Left ventricle myocardium inferior (tissue), 1 donor: ENCODE results near the gene IL9. TPM values are rescaled to one million over a fixed set of nuclear protein-coding genes. Genes with fewer than 3 reads are reported as not detected.
"Not testable (repeated sequence)": the region's sequence is repeated elsewhere in the genome, so short reads cannot be mapped to it uniquely, and the experiment has no call there.

Source experiments
- DNase-seq: peaks from one replicate; pipeline ENCODE4 v3.0.0-alpha.2; 2020
- H3K27ac ChIP-seq: fragments of 200-600 bp; replicated peaks from 2 replicates; pipeline ENCODE4 v1.8.0; 2021
- H3K27me3 ChIP-seq: fragments of 200-600 bp; 2 replicates; pipeline ENCODE4 v1.8.0; 2021; ENCODE audit warnings: low read depth
- H3K36me3 ChIP-seq: fragments of 200-600 bp; 2 replicates; pipeline ENCODE4 v1.8.0; 2021
- H3K4me1 ChIP-seq: fragments of 200-600 bp; 2 replicates; pipeline ENCODE4 v1.8.0; 2021
- H3K4me3 ChIP-seq: fragments of 200-600 bp; 2 replicates; pipeline ENCODE4 v1.8.0; 2021; ENCODE audit warnings: mild to moderate bottlenecking, moderate library complexity
- H3K9me3 ChIP-seq: fragments of 200-600 bp; replicated peaks from 2 replicates; pipeline ENCODE4 v1.8.0; 2021
- intact Hi-C: fragments of 100-400 bp; cut with micrococcal nuclease; formaldehyde crosslinking; loops from one replicate; pipeline ENCODE4 v1.11.0; 2022
- total RNA-seq: library from RNA; stranded (reverse); fragmentation: NEBNext Ultra II Directional; extraction: Animal tissue kit (Norgen Biotek cat#: 25700); gene quantifications from one replicate; pipeline ENCODE4 v1.2.1, GENCODE V29; 2021
- TF ChIP-seq, protein P1 (sequence below): fragments of 200-600 bp; IDR thresholded peaks from 2 replicates; pipeline ENCODE4 v1.8.0; 2021; ENCODE audit warnings: antibody characterized with exemption, mild to moderate bottlenecking, borderline replicate concordance
- donor health status: DM: no; HTN: yes; CAD: no; lungs with severe emphysema.

IL9 gene
- total RNA-seq, 1 donor from 2014 or later: not detected

DNA sequence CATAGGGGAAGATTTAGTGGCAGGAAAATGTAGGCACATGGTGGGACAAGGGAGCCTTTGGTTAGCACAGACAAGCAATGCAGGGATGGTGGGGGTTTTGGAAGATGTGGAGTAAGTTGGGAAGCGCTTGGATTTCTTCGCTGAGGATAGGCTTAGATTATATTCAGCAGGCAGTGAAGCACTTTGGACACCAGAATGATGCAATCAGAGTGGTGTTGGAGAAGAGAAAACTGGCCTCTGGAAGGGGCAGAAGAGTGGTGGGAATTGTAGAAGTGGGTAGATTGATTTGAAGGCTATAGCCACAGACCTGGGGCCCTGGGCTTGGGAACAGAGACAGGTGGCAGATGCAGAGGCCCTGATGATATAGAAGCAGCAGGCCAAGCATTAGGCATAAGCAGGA is 32.9 kb downstream of the IL9 start:
- intact Hi-C loops: no loop called here
- Histone ChIP-seq H3K4me1 (peaks cover 15% of the 10 kb centered on the region), H3K4me3 (no peak overlapping the region), H3K36me3 (no peaks in the 10 kb centered on the region), H3K9me3 (no peaks in the 10 kb centered on the region), H3K27me3 (peaks cover 8% of the 10 kb centered on the region), H3K27ac (no peak overlapping the region)
- DNase-seq: no peak
- TF ChIP-seq, protein P1, sequence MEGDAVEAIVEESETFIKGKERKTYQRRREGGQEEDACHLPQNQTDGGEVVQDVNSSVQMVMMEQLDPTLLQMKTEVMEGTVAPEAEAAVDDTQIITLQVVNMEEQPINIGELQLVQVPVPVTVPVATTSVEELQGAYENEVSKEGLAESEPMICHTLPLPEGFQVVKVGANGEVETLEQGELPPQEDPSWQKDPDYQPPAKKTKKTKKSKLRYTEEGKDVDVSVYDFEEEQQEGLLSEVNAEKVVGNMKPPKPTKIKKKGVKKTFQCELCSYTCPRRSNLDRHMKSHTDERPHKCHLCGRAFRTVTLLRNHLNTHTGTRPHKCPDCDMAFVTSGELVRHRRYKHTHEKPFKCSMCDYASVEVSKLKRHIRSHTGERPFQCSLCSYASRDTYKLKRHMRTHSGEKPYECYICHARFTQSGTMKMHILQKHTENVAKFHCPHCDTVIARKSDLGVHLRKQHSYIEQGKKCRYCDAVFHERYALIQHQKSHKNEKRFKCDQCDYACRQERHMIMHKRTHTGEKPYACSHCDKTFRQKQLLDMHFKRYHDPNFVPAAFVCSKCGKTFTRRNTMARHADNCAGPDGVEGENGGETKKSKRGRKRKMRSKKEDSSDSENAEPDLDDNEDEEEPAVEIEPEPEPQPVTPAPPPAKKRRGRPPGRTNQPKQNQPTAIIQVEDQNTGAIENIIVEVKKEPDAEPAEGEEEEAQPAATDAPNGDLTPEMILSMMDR: no peak

DNA sequence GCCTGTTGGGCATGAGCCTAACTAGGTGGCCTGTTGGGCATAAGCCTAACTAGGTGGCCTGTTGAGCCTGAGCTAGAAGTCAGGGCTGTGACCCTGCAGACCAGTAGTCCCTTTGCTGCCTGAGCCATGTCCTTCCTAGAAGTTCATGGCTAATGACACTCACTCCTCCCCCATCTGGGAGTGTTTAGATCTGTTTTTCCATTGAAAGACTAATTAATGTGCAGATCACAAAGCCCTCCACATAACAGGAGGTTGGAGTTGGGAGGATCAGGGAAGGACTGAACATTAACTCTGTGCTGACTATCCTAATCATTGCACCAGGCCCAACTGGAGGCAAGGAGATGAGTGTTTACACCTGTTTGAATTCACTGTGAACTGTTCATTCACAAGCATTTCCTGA is 33.6 kb downstream of the IL9 start:
- Histone ChIP-seq H3K27me3 (peaks cover 8% of the 10 kb centered on the region), H3K36me3 (no peaks in the 10 kb centered on the region), H3K4me1 (peaks cover 15% of the 10 kb centered on the region), H3K4me3 (no peak overlapping the region), H3K27ac (no peak overlapping the region), H3K9me3 (no peaks in the 10 kb centered on the region)
- DNase-seq: no peak
- intact Hi-C loops: no loop called here
- TF ChIP-seq, protein P1: no peak

DNA sequence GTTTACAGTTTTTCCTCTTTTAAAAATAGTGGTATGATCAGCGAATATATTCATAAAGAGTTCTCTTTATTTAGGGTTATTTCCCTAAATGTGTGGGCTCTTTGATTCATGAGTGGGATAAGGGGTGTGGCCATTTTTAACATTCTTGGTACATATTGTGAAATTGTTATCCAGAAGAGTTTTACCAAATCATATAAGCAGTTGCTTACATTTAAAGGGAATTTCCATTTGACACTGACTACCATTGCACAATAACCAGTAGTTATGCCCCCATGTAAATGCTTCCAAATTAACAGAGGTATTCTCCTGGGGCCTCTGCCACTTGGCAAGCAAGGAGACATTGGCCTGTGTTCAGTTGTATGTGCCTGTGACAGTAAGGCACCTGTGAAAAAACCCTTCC is 34.0 kb downstream of the IL9 start:
- no peak for DNase-seq
- intact Hi-C loops: no loop called here
- peaks cover 8% of the 10 kb centered on the region for H3K27me3 ChIP-seq
- H3K4me3 ChIP-seq: no peak overlapping the region
- no peaks in the 10 kb centered on the region for H3K9me3 ChIP-seq
- H3K36me3 ChIP-seq: no peaks in the 10 kb centered on the region
- H3K4me1 ChIP-seq: peaks cover 15% of the 10 kb centered on the region
- no peak overlapping the region for H3K27ac ChIP-seq
- TF ChIP-seq, protein P1: no peak

DNA sequence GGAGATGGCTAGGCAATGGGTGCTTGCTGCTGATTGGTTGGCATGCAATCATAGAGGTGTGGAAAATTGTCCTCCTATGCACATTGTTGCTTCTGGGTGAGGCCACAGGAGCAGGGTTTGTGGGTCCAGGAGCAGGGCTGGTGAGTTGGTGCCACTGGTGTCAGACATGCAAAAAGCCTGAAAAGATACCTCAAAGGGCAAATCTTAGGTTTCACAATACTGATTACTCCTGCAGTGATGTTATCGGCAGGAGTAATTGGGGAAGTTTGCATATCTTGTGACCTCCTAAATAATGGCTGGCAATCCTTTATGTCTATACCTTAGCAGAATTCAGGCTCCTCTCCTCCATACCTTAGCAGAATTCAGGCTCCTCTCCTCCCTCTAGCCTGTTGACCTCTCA is 36.0 kb downstream of the IL9 start:
- no peaks in the 10 kb centered on the region for H3K36me3 ChIP-seq
- no peaks in the 10 kb centered on the region for H3K9me3 ChIP-seq
- H3K27ac ChIP-seq: no peak overlapping the region
- peaks cover 18% of the 10 kb centered on the region for H3K27me3 ChIP-seq
- DNase-seq: no peak
- TF ChIP-seq, protein P1: no peak
- H3K4me1 ChIP-seq: peaks cover 7% of the 10 kb centered on the region
- intact Hi-C loops: no loop called here
- H3K4me3 ChIP-seq: no peak overlapping the region

DNA sequence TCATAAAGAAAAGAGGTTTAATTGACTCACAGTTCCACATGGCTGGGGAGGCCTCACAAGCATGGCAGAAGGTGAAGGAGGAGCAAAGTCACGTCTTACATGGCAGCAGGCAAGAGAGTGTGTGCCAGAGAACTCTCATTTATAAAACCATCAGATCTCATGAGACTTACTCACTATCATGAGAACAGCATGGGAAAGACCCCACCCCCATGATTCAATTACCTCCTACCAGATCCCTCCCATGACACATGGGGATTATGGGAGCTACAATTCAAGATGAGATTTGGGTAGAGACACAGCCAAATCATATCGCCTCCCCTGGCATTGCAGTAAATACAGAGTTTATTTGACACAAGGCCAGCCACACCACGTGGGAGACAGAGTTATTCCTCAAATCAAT is 36.5 kb downstream of the IL9 start:
- H3K36me3 ChIP-seq, H3K9me3 ChIP-seq, H3K4me1 ChIP-seq, H3K4me3 ChIP-seq, DNase-seq, intact Hi-C loops, H3K27ac ChIP-seq: not testable (repeated sequence)
- H3K27me3 ChIP-seq: peaks cover 18% of the 10 kb centered on the region

DNA sequence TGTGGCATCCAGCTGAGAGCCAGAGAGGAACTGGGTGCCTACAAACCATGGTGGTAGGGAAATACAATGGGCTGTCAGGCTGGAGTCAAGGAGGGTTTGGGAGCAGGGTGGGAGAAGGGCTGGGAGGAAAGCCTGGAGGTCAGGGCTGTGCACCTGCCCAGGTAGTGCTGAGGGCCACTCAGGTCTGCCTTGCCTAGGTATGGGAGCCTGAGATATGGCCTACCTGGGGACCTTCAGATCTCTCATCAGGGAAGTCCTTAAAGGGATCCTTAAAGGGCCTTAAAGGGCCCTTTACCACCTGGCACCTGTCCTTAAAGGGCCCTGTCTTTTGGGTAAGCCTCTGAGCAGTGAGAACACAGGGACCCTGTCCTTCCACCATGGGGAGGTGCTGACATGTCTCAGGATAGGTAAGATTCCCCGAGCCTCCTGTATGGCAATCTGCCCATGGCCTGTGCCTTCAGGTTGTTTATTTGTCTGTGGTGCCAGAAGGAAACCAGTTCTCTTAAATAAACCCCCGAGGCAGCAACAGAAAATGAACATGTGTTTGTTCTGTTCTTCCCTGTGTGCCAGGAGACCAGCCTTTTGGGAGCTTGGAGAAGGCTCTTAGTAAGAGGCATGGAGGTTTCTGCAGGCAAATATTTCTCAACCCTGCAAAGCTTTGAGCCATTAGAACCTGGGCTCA is 37.9 kb downstream of the IL9 start:
- DNase-seq: no peak
- Histone ChIP-seq H3K27ac (no peak overlapping the region), H3K4me1 (peaks cover 3% of the 10 kb centered on the region), H3K9me3 (peaks cover 9% of the 10 kb centered on the region), H3K27me3 (peaks cover 18% of the 10 kb centered on the region), H3K36me3 (no peaks in the 10 kb centered on the region), H3K4me3 (no peak overlapping the region)
- intact Hi-C loops: no loop called here
- TF ChIP-seq, protein P1: no peak
